DOHH2 (cell line): ENCODE data around the gene WDR5B.

Source experiments
- CTCF ChIP-seq: fragments of 200-600 bp; sonication (generic); IDR thresholded peaks from one replicate; pipeline ENCODE4 v1.5.1; 2014; ENCODE audit warnings: antibody characterized with exemption, mild to moderate bottlenecking, low read depth, low read length; ENCODE audit not compliant: poor library complexity, severe bottlenecking
- EZH2phosphoT487 ChIP-seq: fragments of 200-600 bp; sonication (generic); IDR thresholded peaks from 2 replicates; pipeline ENCODE4 v1.6.1; 2017; ENCODE audit warnings: borderline replicate concordance, mild to moderate bottlenecking, antibody characterized with exemption, low read length, moderate library complexity, mixed read lengths

GRCh38 chr3:122462406-122462805 lies 46.5 kb upstream of the WDR5B start:
- TF ChIP-seq CTCF, result no peak
- no peak for TF ChIP-seq EZH2phosphoT487
